GM12865 (cell line): ENCODE results near the gene IKZF5.

Source experiments
- DNase-seq: peaks from one replicate; pipeline ENCODE4 v3.0.0; 2010; ENCODE audit warnings: low read depth
- H3K4me3 ChIP-seq: 2 replicates; pipeline ENCODE4 v1.5.1; 2011; ENCODE audit warnings: mild to moderate bottlenecking, low read depth, low read length, control low read depth
- CTCF ChIP-seq: IDR thresholded peaks from 2 replicates; pipeline ENCODE4 v1.5.1; 2011; ENCODE audit warnings: low read length, control low read depth, low read depth, inconsistent platforms; ENCODE audit not compliant: insufficient read depth; ENCODE audit errors: missing control alignments

The IKZF5 gene

GRCh38 chr10:123039632-123039930, 31.0 kb upstream of the IKZF5 start:
- TF ChIP-seq CTCF: no peak
- H3K4me3 ChIP-seq: no peak overlapping the region
- DNase-seq: no peak

GRCh38 chr10:123038782-123039631, 30.4 kb upstream of the IKZF5 start:
- peak; percentile 9 for DNase-seq
- TF ChIP-seq CTCF: no peak
- H3K4me3 ChIP-seq: no peak overlapping the region

- TF ChIP-seq CTCF: no peak
- no peak overlapping the region for H3K4me3 ChIP-seq
- DNase-seq: no peak
Observed at GRCh38 chr10:123035467-123036086, 27.0 kb upstream of the IKZF5 start.

GRCh38 chr10:123034332-123034731, 25.7 kb upstream of the IKZF5 start:
- no peak for DNase-seq
- TF ChIP-seq CTCF: no peak
- H3K4me3 ChIP-seq: no peak overlapping the region

- no peak for DNase-seq
- no peak overlapping the region for H3K4me3 ChIP-seq
- no peak for TF ChIP-seq CTCF
Observed at GRCh38 chr10:123031124-123031523, 22.5 kb upstream of the IKZF5 start.

- H3K4me3 ChIP-seq: no peak overlapping the region
- no peak for DNase-seq
- no peak for TF ChIP-seq CTCF
Observed at GRCh38 chr10:123027861-123028260, 19.3 kb upstream of the IKZF5 start.
